HG03565 (cell line): ENCODE measurements around the gene AADAT.
"Not testable (repeated sequence)": the region's sequence is repeated elsewhere in the genome, so short reads cannot be mapped to it uniquely, and the experiment has no call there.

Experiments
- ATAC-seq: cut with Tn5 transposase; IDR thresholded peaks from one replicate; pipeline ENCODE4 v1.9.1; 2021; ENCODE audit warnings: mild to moderate bottlenecking, moderate library complexity; ENCODE audit not compliant: unreplicated experiment

The AADAT gene

DNA sequence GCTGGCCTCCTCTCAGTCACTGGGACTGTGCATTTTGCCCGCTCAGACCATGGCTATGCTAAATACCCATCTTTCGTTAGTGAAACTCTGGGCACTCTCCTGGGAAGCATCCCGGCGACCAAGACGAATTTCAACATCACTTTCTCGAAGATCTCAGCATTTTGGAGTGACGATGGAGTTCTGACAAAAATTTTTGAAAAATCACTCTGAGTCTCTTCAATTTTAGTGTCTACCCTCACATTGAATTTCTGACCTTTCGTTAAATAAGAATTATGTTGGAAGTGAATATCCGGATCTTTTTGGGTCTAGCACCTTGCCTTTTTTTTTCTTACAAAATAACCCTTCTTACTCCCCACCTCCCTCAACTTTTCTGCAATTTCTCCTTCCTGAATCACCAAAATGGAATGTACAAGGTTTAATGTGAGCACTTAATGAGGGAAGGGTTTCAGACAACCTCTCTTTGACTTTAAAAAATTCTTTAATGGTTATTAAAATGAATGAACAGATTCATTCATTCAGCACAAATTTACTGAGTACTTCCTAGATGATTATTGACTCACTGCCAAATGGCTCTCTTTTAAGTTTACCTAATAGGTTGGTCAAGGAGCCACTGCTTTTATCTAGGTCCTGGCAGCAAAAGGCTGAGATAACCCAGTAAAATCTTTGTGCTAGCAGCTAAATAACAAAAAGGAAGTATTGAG is 746 bp upstream of the AADAT start:
- ATAC-seq = no peak

DNA sequence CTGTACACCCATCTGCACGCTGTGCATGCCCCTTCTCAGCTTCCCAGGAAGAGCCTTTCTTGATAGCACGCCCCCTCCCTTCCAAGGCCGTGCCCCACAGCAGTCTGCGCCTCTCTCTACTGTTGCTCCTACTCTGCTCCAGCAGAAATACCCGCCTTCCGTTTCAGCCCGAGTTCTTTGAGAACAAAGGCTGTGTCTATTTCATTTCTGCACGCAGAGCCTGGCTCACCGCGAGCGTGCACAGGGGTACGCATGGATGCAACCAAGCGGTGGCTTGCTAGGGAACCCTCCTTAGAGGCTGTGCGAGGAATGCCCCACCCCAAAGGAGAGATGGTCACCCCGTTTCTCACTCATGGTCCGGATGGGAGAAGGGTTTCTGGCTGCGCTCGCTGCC is 485 bp downstream of the AADAT start:
- ATAC-seq = no peak

DNA sequence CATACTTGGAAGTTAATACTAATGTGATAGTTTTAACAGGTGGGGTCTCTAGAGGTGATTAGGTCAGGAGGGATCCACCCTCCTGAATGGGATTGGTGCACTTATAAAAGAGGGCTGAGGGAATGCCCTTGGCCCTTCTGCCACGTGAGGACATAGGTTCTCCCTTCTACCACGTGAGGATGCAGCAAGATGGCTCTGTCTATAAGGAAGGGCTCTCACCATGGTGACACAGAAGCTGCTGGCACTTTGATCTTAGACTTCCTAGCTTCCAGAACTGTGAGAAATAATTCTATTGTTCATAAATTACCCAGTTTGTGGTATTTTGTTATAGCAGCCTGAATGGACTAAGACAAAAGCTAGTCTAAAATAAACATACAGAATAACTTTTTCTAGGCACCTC is 1.0 kb downstream of the AADAT start:
- ATAC-seq = no peak

DNA sequence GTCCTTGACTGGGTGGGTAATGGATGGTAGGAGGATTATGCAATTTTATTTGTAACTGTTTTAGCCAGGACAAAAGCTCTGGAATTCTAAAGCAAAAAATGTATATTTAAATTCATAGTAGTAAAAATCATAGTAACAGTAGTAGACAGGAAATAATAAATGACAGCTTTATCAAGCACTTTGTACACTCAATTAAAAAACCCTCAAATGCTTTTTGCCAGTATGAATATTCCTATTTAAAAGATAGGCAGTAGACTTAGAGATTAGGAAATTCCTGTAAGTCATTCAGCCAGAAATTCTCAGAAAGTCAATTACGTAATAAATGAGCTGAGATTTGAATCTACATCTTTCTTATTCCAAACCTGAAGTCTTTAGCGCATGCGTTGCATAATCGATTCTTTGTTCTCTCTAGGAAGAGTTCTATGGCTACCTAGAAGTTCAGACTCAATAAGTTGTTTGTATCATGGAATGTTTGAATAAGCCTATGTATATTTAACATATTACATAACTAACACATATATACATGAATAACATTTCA is 2.5 kb downstream of the AADAT start:
- no peak for ATAC-seq

DNA sequence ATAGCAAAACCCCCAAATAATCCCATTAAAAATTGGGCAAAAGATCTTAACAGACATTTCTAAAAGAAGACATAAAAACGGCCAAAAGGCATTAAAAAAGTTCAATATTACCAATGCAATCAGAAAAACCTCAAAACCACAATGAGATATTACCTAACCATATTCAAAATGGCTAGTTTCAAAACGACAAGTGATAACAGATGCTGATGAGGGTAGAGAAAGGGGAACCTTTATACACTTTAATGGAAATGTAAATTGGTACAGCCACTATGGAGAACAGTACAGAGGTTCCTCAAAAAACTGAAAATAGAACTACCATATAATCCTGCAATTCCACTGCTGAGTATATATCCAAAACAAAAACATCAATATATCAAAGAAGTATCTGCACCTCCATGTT is 6.2 kb downstream of the AADAT start:
- peak; percentile 51 for ATAC-seq

DNA sequence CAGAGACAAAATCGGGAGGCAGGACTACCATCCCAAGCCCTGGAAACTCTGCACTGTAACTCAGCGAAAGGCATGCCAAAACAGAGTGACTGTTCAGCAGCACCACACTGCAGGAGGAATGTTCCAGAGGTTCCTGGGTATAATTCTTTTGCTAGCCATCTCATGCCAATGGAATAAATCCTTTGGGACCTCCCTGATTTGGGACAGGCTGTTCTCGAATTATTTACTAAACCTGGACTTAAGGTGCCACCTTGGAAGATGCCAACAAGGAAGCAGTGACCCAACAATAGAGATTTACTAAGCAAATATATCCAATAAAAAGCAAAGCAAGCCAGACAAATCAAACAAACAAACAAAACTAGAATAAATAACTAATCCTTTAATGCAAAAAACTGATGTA is 9.3 kb downstream of the AADAT start:
- ATAC-seq = no peak

DNA sequence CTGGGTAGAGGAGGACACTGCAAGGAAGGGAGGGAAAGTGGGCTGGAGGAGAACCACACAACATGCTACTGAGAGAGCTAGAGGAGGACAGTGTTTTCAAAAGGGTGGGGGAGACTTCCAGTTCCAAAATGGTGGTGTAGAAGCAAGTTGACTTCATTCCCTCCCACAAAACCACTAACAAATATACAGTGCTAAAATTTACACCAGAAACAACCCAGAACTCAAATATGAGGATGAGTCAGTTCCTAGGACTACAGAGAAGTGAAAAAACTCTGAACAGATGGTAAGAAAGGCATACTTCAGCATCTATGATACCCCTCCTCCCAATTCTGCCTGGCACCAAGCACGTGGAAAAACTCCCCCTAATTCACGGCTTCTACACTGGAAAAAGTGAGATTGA is 9.8 kb downstream of the AADAT start:
- no peak for ATAC-seq

DNA sequence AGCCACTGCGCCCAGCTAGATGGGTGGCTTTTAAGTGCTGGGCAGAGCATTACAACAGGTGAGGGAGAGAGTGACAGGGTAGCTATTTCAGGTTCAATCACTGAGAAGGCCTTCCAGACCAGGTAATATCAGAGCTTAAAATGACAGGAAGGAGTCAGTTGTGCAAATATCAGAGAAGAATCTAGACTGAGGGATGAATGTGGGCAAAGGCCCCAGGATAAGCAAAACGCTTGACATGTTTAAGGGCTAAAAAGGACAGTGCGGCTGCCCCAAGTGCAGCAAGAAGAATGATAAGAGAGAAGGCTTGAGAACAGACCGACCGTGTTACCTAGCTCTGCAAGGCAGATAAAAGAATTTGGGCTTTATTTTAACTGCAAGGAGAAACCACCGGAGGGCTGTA is 18.6 kb downstream of the AADAT start:
- ATAC-seq = no peak

DNA sequence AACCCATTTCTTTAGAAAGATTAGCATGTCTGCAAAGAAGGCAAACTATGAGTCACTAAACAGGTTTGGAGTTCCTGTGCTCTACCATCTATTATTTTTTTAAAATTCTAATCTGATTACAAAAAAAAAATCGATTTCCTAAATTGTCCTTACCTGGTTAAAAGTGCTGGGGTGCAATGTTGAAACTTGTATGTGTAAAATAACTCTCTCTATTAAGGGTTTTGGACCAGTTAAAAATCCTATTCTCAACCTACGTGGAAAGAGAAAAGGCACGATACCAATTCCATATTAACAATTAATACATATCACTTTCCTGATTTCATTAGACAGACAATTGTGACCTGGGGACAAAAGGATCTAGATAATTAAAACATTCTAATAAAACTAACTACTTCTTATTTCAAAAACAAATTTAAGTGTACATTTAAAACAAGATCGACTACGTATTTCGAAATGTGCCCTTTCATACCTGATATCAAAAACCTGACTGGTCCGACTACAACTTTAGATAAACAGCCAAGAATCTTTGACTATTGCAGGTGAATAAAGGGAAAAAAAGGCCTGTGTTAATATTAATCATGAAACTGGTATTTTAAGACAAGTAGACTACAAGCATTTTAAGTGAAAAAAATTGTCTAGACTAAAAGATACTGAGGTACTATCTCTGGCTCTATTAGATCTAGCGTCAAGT is 21.2 kb downstream of the AADAT start:
- ATAC-seq = no peak

DNA sequence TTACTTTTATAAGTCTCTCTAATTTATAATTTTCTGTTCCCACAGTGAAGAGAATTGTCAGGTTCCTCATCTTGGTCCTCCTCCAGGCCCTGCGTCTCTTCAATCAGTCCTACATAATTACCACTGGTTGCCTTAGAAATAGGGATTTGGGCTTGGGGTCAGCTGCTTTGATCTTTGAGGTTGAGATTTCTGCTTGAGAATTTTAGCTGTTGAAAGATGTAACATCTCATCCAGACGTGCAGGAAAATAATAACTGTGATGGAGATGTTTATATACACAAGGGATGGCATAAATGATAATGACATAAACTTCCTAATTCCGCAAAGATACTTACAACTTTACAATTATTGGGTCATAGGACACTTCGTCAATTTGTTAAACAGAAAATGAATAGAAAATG is 30.3 kb downstream of the AADAT start:
- no peak for ATAC-seq

DNA sequence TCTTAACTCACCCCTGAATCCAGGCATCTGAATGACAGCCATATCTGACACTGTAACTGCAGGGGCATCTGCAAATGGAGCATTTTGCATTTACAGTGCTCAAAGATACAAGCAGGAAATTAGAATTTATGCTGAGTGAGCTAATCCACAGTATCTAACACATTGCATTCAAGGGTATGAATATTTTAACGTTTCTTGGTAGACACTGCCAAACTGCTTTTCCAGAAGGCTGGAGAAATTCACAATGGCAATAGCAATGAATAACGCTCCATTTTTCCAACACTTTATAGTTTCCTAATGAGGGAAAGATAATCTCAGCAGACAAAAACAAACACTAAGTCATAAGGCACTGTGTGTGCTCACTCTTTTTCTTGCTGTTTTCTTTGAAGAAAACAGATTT is 30.9 kb downstream of the AADAT start:
- ATAC-seq = no peak

DNA sequence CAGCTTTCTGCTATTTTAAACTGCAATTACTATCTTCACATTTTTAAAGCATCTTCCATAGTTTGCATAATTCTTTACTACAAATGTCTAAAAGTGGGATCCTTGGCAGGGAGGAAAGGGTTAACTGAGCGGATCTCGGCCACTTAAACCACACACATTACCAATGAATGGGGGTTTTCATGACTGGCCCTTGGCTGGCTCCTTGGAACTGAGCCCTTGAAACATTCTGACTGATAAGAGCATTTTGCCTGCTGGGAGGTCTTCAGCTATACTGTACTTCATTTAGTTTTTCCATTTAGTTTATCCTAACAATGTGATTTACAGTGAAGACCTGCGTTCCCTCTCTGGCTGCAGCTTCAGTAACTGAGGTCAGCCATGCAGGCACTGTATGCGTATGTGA is 31.9 kb downstream of the AADAT start:
- no peak for ATAC-seq

DNA sequence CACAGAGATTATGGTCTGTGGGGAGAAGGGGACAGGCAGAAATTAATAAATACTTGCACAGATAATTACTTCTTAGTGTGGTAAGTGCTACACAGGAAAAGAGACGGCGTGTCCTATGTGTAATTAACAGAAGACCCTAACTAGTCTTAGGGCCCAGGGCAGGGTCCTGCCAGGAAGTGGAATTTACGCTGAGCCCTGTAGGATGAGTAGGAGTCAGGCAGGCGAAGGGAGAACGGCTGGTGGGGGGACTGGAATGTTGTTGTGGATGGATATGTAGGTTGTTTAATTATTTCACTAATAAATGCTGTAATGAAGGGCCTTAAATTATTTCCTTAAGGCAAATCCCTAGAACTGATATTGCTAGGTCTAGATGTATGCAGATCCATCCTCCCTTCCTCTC is 36.8 kb downstream of the AADAT start:
- ATAC-seq = no peak

DNA sequence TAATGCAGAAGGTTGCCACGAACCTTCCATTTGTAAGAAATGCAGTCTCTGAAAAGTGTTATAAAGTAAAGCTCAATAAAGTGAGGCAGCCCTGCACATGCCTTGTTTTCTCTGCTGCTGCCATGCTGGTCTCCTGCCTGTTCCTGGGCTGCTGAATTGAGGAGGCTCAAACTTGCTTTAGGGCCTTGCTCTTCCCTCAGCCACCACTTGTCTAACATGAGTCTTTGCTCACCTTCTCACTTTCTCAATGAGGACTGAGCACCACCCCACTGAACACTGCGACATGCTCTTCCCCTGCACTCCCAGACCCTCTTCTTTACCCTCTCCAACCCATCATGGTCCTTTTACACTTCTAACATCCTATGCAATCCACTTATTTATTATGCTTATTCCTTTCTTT is 38.4 kb downstream of the AADAT start:
- no peak for ATAC-seq

DNA sequence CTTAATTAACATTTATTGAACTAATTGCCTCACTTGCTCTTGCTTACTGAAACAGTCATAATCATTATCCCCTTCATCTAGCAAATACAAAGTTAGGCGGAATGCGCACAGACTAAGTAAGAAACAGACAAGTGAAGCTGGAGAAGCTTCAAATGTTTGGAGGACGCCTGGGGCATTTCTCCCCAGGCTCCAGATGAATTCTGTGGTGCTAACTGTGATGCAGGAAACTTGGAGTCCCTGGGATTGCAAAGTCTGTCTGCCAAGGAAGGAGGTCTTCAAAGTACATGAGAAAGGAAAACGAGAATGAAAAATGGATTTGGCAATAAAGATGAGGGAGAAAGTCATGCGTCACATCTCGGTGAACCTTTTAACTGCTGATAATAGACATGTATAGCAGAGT is 40.0 kb downstream of the AADAT start:
- ATAC-seq = no peak

DNA sequence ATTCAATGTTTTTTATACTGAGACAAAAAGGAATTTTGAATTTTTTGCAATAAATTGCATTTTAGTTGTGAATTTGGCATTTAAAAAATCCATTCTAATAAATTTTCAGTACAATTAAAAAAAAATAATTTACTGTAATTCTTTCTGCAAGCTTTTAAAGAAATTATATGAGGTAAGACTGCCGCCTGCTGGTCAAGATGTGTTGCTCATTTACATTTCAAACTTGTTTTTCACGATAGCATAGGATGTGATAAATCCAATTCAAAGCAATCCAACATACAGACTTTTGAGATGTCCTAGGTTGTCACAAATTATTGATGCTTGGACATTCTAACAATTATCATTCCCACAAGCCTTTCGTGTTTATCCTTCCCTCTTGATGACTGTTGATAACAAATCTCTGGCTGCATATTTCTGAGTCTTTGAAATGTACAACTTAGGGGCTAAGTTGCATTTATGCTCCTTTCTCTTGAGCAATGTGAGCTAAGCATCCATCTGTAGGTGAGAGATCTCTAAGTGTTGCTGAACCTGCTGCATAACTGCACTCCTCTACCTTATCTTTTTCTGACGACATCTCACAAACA is 41.9 kb downstream of the AADAT start:
- ATAC-seq = no peak

DNA sequence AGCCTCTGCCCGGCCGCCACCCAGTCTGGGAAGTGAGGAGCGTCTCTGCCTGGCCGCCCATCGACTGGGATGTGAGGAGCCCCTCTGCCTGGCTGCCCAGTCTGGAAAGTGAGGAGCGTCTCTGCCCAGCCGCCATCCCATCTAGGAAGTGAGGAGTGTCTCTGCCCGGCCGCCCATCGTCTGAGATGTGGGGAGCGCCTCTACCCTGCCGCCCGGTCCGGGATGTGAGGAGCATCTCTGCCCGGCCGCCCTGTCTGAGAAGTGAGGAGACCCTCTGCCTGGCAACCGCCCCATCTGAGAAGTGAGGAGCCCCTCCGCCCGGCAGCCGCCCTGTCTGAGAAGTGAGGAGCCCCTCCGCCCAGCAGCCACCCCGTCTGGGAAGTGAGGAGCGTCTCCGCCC is 43.6 kb downstream of the AADAT start:
- ATAC-seq = not testable (repeated sequence)

DNA sequence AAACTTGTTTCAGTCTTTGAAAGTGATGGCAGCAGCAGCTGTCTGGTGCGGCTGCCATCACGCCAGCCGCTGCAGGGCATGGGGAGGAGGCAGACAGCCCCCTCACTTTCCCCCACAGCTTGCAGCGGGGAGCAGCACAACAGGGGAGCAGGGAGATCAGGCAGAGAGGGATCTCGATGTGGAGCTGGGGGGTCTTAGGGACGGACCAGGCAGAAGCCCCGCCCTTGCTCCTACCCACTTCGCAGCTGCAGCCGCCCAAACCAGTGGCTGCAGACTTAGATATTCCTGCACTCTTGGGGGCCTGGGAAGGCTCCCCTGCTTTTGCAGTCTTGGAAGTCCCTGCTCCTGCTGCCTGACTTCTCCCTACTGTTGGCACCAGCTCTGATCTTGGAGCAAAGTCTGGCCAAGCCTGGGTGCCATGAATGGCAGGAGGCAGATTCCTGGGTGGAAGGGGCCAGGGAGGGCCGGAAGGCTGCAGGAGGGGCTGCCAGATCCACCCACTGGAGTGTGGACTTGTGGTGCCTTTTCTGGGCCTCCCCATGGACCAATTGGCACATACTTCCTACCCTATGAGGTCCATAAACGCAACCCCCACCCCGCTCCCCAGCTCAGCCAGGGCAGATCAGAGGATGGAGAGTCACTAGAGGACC is 49.6 kb downstream of the AADAT start:
- no peak for ATAC-seq

DNA sequence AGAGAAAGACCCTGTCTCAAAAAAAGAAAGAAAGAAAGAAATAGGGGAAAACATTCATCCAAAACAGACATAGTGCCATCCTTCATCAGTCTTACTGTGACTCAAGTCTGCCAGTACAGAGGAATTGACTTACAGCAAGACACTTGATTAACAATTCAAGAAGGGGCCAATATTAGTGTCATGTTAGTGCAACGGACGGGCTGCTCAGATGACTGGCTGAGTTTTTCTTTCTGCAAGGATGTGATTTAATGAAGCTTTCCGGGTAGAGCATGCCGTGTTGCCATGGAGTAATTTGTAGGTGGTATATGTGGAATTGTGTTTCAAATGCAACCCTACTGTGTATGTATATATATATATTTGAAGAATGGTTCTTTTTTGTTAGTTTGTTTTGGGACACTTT is 51.0 kb downstream of the AADAT start:
- no peak for ATAC-seq

DNA sequence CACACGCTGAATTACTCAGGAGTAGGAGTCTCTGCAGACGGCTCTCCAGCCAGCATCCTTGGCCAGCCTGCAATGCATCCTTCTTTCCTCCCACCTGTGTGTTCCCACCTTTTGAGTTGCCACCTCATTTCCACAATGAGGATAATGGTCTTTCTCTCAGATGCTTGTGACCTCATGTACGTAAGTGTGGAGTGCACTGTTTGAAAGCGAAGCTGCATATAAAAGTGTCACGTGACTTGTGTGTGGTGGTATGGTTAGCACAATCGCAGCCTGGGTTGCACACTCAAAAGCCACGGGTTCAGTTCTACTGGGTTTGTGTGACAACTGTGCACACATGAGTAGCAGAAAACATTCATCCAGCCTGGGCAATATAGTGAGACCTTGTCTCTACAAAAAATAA is 51.5 kb downstream of the AADAT start:
- ATAC-seq = no peak

DNA sequence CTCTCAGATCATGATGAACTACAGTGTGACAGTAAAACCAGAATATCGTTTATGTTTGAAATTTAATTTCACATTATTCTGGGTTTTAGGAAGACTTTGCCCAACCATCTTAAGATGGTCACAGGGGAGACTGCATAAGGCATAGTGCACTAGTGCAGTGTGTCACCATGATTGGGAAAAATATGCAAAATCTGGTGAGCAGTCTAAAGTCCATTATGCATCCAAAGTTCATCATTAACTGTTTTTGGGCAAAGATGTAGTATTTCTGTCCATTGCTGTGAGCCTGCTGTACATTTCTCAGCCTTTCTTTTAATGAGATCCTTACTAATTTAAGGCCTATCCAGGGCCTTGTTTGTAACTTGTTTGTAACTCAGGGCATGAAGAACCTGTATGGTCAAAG is 52.3 kb downstream of the AADAT start:
- ATAC-seq = no peak

DNA sequence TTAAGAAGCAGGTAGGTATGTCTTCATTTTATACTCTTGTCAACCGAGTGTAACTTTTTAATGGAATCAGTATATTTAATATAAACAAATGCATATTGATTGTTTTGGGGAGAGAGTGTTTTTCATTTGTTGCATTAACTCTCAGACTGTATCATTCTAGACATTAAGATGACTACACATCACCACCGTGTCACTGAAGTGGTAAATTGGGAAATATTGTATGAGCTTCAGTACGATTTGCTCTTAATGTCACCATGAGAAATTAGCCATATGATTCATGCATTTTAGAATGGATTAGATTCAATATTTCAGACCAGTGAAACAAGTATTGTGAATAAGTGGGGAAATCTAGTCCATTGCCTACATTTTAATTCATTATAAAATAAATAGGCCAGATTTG is 53.9 kb downstream of the AADAT start:
- no peak for ATAC-seq
